HG02938 (cell line): Measurements from ENCODE around the gene SCARB1.
"Not testable (repeated sequence)": the region's sequence is repeated elsewhere in the genome, so short reads cannot be mapped to it uniquely, and the experiment has no call there.

Experiments
- ATAC-seq: cut with Tn5 transposase; IDR thresholded peaks from one replicate; pipeline ENCODE4 v1.9.1; 2021; ENCODE audit warnings: mild to moderate bottlenecking, moderate library complexity; ENCODE audit not compliant: unreplicated experiment

Gene SCARB1

DNA sequence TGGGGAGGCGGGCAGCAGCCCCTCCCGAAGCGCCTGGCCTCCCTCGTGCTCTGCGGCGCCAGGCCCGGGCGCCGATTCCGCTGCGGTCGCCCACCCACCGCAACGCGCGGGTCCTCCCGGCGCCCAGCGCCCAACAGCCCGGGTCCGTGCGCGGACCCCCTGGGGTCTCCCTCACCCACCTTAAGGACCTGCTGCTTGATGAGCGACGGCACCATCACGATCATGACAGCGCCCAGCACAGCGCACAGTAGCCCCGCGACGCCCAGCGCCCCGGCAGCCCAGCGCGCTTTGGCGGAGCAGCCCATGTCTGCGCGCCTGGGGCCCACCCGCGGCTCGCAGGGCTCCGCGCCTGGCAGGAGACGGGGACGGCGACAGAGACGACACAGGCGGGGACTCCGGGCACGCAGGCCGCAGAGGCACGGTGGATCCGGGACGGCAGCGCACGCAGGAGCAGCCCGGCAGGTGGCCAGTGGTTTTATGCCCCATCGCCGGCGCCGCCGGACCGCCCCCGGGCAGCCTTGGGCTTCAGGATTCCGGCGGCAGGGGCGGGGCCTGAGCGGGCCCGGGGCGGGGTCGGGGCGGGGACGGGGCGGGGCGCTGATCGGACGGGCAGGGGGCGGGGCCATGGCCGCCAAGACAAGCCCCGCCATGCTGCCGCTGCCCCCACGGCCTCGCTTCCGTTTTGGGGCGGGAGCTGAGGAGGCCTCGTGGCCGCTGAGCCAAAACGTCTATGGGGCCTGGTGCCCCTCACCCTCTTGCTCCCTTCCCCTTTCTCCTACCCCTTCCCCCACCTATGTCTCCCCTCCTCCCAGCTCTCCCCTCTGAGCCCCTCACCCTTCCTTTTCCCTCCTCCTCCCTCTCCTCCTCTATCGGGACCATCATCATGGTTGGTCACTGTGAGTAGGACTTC is at the start of gene SCARB1:
Gene SCARB1 (minus strand): TSS at position 449 of the 910 bp plus-strand sequence. CDS start 144 bp downstream, at position 305.
- peak; percentile 53 for ATAC-seq

DNA sequence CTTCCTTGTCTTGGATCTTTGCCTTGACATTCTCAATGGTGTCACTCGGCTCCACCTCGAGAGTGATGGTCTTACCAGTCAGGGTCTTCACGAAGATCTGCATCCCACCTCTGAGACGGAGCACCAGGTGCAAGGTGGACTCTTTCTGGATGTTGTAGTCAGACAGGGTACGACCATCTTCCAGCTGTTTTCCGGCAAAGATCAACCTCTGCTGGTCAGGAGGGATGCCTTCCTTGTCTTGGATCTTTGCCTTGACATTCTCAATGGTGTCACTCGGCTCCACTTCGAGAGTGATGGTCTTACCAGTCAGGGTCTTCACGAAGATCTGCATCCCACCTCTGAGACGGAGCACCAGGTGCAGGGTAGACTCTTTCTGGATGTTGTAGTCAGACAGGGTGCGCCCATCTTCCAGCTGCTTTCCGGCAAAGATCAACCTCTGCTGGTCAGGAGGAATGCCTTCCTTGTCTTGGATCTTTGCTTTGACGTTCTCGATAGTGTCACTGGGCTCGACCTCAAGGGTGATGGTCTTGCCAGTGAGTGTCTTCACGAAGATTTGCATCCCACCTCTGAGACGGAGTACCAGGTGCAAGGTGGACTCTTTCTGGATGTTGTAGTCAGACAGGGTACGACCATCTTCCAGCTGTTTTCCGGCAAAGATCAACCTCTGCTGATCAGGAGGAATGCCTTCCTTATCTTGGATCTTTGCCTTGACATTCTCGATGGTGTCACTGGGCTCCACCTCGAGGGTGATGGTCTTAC is 49.0 kb upstream of the SCARB1 start:
- ATAC-seq, result not testable (repeated sequence)

- ATAC-seq, result not testable (repeated sequence)
These were observed 47.9 kb upstream of the SCARB1 start for GRCh38 chr12:124911521-124911920.

- ATAC-seq, result no peak
These were observed 47.2 kb upstream of the SCARB1 start for GRCh38 chr12:124910561-124911478.

GRCh38 chr12:124909831-124910560 is 46.3 kb upstream of the SCARB1 start:
- no peak for ATAC-seq

DNA sequence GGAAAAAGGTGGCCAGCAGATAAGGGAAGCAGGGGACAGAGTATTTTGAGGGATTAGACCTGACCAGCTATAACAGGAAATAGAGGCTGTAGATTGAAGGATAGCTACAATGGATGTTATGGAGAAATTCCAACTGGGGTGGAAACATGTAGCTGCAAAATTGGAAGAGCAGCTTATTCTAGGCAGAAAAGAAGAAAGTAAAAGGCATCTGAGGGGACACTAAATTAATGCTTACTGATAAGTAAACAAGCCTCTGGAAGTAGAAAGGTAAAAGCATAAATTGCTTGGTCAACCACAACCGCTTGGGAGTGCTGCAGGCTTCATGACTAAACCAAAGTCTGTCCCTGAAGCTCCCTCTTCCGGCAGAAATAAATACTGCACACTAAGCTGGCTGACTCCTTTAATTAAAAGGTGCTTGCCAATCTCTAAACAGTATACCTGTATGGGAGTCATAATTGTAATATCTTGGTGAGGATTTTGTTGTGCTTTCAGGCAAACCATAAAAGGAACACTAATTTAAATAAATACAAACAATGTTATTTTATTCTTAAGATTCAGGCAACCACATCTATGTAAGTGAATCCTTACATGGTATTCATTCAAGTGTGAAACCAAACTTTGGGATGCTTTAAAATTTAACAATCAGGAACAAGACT is 43.1 kb upstream of the SCARB1 start:
- no peak for ATAC-seq

DNA sequence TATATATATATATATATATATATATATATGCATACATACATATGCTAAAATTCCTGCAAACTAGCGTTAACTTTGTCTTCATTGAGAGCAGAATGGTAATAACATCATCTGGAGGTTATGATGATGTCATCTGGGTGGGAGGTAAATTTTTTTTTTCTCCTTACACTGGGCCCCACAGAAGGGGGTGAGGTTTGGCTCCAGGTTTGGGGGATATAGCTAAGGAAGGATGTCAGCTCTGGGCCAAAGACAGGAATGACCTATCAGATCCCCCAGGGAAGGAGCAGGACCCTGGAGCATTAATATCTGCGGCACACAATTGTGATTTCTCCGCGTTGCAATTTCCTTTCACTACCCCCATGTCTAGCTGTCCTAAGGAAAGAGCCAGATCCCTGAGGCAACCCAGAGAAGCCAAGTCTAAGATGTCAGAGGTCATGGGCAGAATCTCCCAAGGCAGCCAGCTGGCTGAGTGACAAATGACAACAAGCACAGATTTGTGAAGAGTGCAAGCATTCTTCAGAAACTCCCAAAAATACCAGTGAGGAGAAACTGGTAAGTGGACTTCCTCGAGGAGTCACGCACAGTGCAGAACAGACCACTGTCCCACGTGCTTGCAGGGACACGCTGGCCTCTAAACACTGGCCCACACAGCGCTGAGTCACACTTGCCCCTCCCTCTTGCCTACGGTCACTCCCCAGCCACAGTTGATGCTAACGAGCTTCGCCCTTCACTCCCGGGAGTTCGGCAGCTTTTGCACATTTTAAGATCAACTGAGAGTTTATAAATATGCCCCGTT is 40.8 kb upstream of the SCARB1 start:
- ATAC-seq, result no peak

DNA sequence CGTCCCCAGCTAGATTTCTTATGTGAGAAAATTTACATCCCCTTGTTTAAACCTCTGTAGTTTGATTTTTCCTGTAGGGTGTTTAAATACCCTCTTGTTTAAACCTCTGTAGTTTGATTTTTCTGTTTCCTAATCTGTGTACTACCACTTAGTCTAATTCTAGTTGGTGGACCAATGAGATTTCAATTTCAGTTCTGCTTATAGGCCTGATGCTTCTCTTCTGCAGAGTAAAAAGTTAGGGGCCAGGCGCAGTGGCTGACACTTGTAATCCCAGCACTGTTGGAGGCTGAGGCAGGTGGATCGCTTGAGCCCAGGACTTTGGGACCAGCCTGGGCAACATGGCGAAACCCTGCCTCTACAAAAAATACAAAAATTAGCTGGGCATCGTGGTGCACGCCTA is 39.3 kb upstream of the SCARB1 start:
- no peak for ATAC-seq

GRCh38 chr12:124901003-124901402 is 37.3 kb upstream of the SCARB1 start:
- ATAC-seq, result no peak

GRCh38 chr12:124900345-124900795 is 36.7 kb upstream of the SCARB1 start:
- not testable (repeated sequence) for ATAC-seq

GRCh38 chr12:124898923-124899294 is 35.2 kb upstream of the SCARB1 start:
- ATAC-seq, result no peak

GRCh38 chr12:124898200-124898922 is 34.7 kb upstream of the SCARB1 start:
- ATAC-seq, result no peak

DNA sequence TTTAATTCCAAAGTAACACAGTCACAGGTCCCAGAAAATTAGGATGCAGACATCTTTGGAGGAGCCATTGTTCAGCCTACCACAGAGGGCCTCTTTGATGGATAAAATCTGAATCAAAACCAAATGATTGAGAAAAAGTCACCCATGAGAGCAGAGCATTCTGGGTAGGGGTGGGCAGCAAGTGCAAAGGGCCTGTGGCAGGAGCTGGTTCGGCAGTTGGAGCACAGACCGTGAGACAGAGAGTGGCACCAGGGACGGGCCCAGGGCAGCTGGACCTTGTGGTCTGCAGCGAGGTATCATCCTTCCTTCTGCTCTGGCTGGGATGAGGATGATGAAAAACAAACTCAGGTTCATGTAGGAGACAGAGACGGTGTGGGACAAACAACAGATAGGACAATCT is 32.8 kb upstream of the SCARB1 start:
- no peak for ATAC-seq

DNA sequence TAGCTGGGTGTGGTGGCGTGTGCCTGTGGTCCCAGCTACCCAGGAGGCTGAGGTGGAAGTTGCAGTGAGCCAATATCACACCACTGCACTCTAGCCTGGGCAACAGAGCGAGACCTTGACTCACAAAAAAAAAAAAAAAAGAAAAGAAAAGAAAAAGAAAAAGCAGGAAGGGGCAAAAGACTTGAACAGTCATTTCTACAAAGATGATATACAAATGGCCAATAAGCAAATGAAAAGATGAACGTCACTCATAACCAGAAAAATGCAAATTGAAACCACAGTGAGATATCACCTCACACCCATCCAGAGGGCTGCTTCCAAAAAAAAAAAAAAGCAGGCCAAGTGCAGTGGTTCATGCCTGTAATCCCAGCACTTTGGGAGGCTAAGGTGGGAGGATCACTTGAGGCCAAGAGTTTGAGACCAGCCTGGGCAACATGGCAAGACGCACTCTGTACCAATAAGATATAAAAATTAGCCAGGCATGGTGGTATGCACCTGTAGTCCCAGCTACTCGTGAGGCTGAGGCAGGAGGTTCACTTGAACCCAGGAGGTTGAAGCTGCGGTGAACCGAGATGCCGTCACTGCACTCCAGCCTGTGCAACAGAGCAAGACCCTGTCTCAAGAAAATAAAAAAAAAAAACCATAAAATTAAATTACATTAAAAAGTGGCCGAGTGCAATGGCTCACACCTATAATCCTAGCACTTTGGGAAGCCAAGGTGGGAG is 30.3 kb upstream of the SCARB1 start:
- peak; percentile 51 for ATAC-seq

- ATAC-seq, result no peak
These were observed 24.6 kb upstream of the SCARB1 start for GRCh38 chr12:124888260-124888659.

DNA sequence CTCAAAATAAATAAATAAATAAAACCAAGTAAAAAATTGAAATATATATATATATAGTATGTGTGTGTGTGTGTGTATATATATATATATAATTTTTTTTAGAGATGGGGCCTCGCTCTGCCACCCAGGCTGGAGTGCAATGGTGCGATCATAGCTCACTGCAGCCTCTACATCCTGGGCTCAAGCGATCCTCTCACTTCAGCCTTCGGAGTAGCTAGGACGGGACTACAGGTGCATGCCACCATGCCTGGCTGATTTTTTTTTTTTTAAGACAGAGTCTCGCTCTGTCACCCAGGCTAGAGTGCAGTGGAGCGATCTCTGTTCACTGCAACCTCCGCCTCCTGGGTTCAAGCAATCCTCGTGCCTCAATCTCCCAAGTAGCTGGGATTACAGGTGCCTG is 24.1 kb upstream of the SCARB1 start:
- not testable (repeated sequence) for ATAC-seq
